GM19438 (cell line): ENCODE measurements around the gene TOMM40.
"Not testable (repeated sequence)": the region's sequence is repeated elsewhere in the genome, so short reads cannot be mapped to it uniquely, and the experiment has no call there.

Source experiments
- ATAC-seq: cut with Tn5 transposase; IDR thresholded peaks from one replicate; pipeline ENCODE4 v1.9.1; 2021; ENCODE audit warnings: low read depth; ENCODE audit not compliant: unreplicated experiment

The TOMM40 gene

GRCh38 chr19:44924243-44924725 is 33.2 kb downstream of the TOMM40 start:
- ATAC-seq, result no peak

GRCh38 chr19:44925114-44925891 is 34.2 kb downstream of the TOMM40 start:
- no peak for ATAC-seq

GRCh38 chr19:44926245-44927077 is 35.4 kb downstream of the TOMM40 start:
- not testable (repeated sequence) for ATAC-seq

- no peak for ATAC-seq
Observed at GRCh38 chr19:44927746-44928145, 36.7 kb downstream of the TOMM40 start.

- ATAC-seq, result no peak
Observed at GRCh38 chr19:44930088-44930487, 39.0 kb downstream of the TOMM40 start.

- no peak for ATAC-seq
Observed at GRCh38 chr19:44931541-44931940, 40.5 kb downstream of the TOMM40 start.

GRCh38 chr19:44939668-44940067 is 48.6 kb downstream of the TOMM40 start:
- ATAC-seq, result no peak

GRCh38 chr19:44942067-44942571 is 51.1 kb downstream of the TOMM40 start, which contains the start of gene APOC4:
Gene APOC4 (plus strand): TSS chr19:44942237. CDS start chr19:44942278, 41 bp downstream.
- ATAC-seq, result no peak

- ATAC-seq, result no peak
Observed at GRCh38 chr19:44943801-44944249, 52.8 kb downstream of the TOMM40 start.

- no peak for ATAC-seq
Observed at GRCh38 chr19:44947041-44947581, 56.1 kb downstream of the TOMM40 start.

- ATAC-seq, result no peak
Observed at GRCh38 chr19:44948237-44948636, 57.2 kb downstream of the TOMM40 start.

GRCh38 chr19:44948763-44949374 is 57.8 kb downstream of the TOMM40 start:
- no peak for ATAC-seq

GRCh38 chr19:44949550-44949949 is 58.5 kb downstream of the TOMM40 start:
- no peak for ATAC-seq

- ATAC-seq, result no peak
Observed at GRCh38 chr19:44951179-44952159, 60.4 kb downstream of the TOMM40 start.
